ENCODE results near the gene LIPC. TPM values are rescaled to one million over a fixed set of nuclear protein-coding genes. Genes with fewer than 3 reads are reported as not detected.

The LIPC gene
- total RNA-seq, 1 donor from 2014 or later = 0.64 TPM

GRCh38 chr15:58510715-58511598, 79.2 kb downstream of the LIPC start:
- no peak for TF ChIP-seq CTCF (IDR thresholded peaks at IDR 0.05)
- Histone ChIP-seq H3K36me3 (no peaks in the 10 kb centered on the region), H3K9me3 (no peaks in the 10 kb centered on the region), H3K27me3 (no peaks in the 10 kb centered on the region), H3K4me1 (no peaks in the 10 kb centered on the region), H3K27ac (no peak overlapping the region), H3K4me3 (no peak overlapping the region)
- DNase-seq = no peak
- no peak for ATAC-seq
- intact Hi-C loops (cut with DNase I) = no loop called here

GRCh38 chr15:58511599-58511987, 79.8 kb downstream of the LIPC start:
- DNase-seq = no peak
- Histone ChIP-seq H3K36me3 (no peaks in the 10 kb centered on the region), H3K4me1 (no peaks in the 10 kb centered on the region), H3K27ac (no peak overlapping the region), H3K9me3 (no peaks in the 10 kb centered on the region), H3K27me3 (no peaks in the 10 kb centered on the region), H3K4me3 (no peak overlapping the region)
- intact Hi-C loops (cut with DNase I) = no loop called here
- ATAC-seq = no peak
- no peak for TF ChIP-seq CTCF (IDR thresholded peaks at IDR 0.05)

GRCh38 chr15:58512522-58512921, 80.7 kb downstream of the LIPC start:
- TF ChIP-seq CTCF (IDR thresholded peaks at IDR 0.05) = no peak
- Histone ChIP-seq H3K27me3 (no peaks in the 10 kb centered on the region), H3K27ac (no peak overlapping the region), H3K4me3 (no peak overlapping the region), H3K4me1 (no peaks in the 10 kb centered on the region), H3K36me3 (no peaks in the 10 kb centered on the region), H3K9me3 (no peaks in the 10 kb centered on the region)
- no peak for DNase-seq
- ATAC-seq = no peak
- intact Hi-C loops (cut with DNase I) = no loop called here

GRCh38 chr15:58513008-58513407, 81.2 kb downstream of the LIPC start:
- intact Hi-C loops (cut with DNase I) = no loop called here
- Histone ChIP-seq H3K27ac (no peak overlapping the region), H3K36me3 (no peaks in the 10 kb centered on the region), H3K4me1 (no peaks in the 10 kb centered on the region), H3K9me3 (no peaks in the 10 kb centered on the region), H3K27me3 (no peaks in the 10 kb centered on the region), H3K4me3 (no peak overlapping the region)
- no peak for TF ChIP-seq CTCF (IDR thresholded peaks at IDR 0.05)
- DNase-seq (no peak), ATAC-seq (no peak)

GRCh38 chr15:58513726-58514336, 82.0 kb downstream of the LIPC start:
- ATAC-seq = no peak
- Histone ChIP-seq H3K4me3 (no peak overlapping the region), H3K27ac (no peak overlapping the region), H3K36me3 (no peaks in the 10 kb centered on the region), H3K4me1 (no peaks in the 10 kb centered on the region), H3K9me3 (no peaks in the 10 kb centered on the region), H3K27me3 (no peaks in the 10 kb centered on the region)
- DNase-seq = no peak
- intact Hi-C loops (cut with DNase I) = no loop called here
- TF ChIP-seq CTCF (IDR thresholded peaks at IDR 0.05) = no peak

All from upper lobe of right lung (tissue), 1 donor.